GM12878 (cell line): ENCODE results near the gene ZNF3. TPM values are rescaled to one million over a fixed set of nuclear protein-coding genes. Genes with fewer than 3 reads are reported as not detected.

ENCODE experiments used
- ATAC-seq: fragments of 200-7000 bp; cut with Tn5 transposase; 3 replicates; pipeline ENCODE4 v1.9.1; 2020; ENCODE audit warnings: mild to moderate bottlenecking, moderate library complexity
- BruUV-seq: library from RNA; stranded (reverse); fragments of 400-500 nt; replicated peaks from 2 replicates; lab custom pipeline; 2021; lab: Mats Ljungman, UMichigan
- CTCF ChIA-PET: fragments of 300-600 bp; sonication (Branson Sonifier 250); formaldehyde crosslinking; extraction: SDS; loops from one replicate; lab custom pipeline; 2021; ENCODE audit warnings: inconsistent platforms; lab: Yijun Ruan, JAX
- POLR2A ChIA-PET: fragments of 350-600 bp; formaldehyde crosslinking; extraction: SDS; loops from one replicate; lab custom pipeline; 2021; ENCODE audit warnings: inconsistent platforms; lab: Charles Lee
- RAD21 ChIA-PET: fragments of 300-600 bp; sonication (Branson Sonifier 250); formaldehyde crosslinking; loops from one replicate; lab custom pipeline; 2023; ENCODE audit warnings: antibody characterized with exemption; ENCODE audit not compliant: unreplicated experiment; lab: Charles Lee
- SMC1A ChIA-PET: fragments of 300-600 bp; sonication (Branson Sonifier 250); formaldehyde crosslinking; loops from one replicate; lab custom pipeline; 2023; ENCODE audit not compliant: unreplicated experiment, uncharacterized antibody; lab: Charles Lee
- DNase-seq: peaks from one replicate; pipeline ENCODE4 v3.0.0-alpha.2; 2011; ENCODE audit warnings: low read depth, low spot score
- FAIRE-seq: peaks from 3 replicates; lab custom pipeline; 2011; peaks lifted over from hg19 to GRCh38; lab: Jason Lieb, UNC
- H2AFZ ChIP-seq: 2 replicates; pipeline ENCODE4 v1.6.0; 2011; ENCODE audit warnings: low read depth, low read length, control low read depth; ENCODE audit not compliant: control insufficient read depth
- H3K27ac ChIP-seq: 2 replicates; pipeline ENCODE4 v1.5.1; 2011; ENCODE audit warnings: control low read depth; ENCODE audit not compliant: control insufficient read depth, insufficient read depth
- H3K27me3 ChIP-seq, 2 experiments: replicated peaks in 1 of 2; 2 replicates each; pipeline versions ENCODE4 v1.6.0 to v1.6.1; 2011; ENCODE audit warnings: low read length in 1 of 2; ENCODE audit not compliant: control insufficient read depth in 2 of 2, insufficient read depth in 2 of 2
- H3K36me3 ChIP-seq, 2 experiments: 2 replicates each; pipeline ENCODE4 v1.5.1; 2011; ENCODE audit warnings: low read length in 1 of 2; ENCODE audit not compliant: control insufficient read depth in 2 of 2, insufficient read depth in 2 of 2
- H3K4me1 ChIP-seq: 2 replicates; pipeline ENCODE4 v1.6.1; 2011; ENCODE audit warnings: mild to moderate bottlenecking, low read length, moderate library complexity, mixed read lengths; ENCODE audit not compliant: control insufficient read depth, insufficient read depth
- H3K4me2 ChIP-seq: 2 replicates; pipeline ENCODE4 v1.6.0; 2011; ENCODE audit warnings: control low read depth; ENCODE audit not compliant: control insufficient read depth, insufficient read depth
- H3K4me3 ChIP-seq: fragments of 200-600 bp; sonication (generic); 2 replicates; pipeline ENCODE4 v1.5.1; 2016
- H3K79me2 ChIP-seq: 2 replicates; pipeline ENCODE4 v1.6.0; 2011; ENCODE audit warnings: low read length; ENCODE audit not compliant: control insufficient read depth, insufficient read depth
- H3K9ac ChIP-seq: 2 replicates; pipeline ENCODE4 v1.8.0; 2011; ENCODE audit warnings: low read length, control low read depth, mixed read lengths; ENCODE audit not compliant: control insufficient read depth, insufficient read depth
- H3K9me3 ChIP-seq: replicated peaks from 3 replicates; pipeline ENCODE4 v1.5.1; 2011; ENCODE audit warnings: mild to moderate bottlenecking, low read length; ENCODE audit not compliant: control insufficient read depth, insufficient read depth
- H4K20me1 ChIP-seq: 2 replicates; pipeline ENCODE4 v1.6.0; 2011; ENCODE audit not compliant: control insufficient read depth, insufficient read depth
- BHLHE40 ChIP-seq, 2 experiments: fragments of 450-650 bp in 1 of 2; IDR thresholded peaks; 2 replicates each; pipeline ENCODE4 v1.6.1; 2011 to 2017; ENCODE audit warnings: low read depth in 2 of 2, borderline replicate concordance in 1 of 2, improper control_type of control experiment in 1 of 2, low read length in 1 of 2, mild to moderate bottlenecking in 1 of 2
- MEF2A ChIP-seq: IDR thresholded peaks from 2 replicates; pipeline ENCODE4 v1.6.1; 2011; ENCODE audit warnings: low read depth, mild to moderate bottlenecking, low read length, moderate library complexity; ENCODE audit not compliant: insufficient read depth
- NFIC ChIP-seq: IDR thresholded peaks from 2 replicates; pipeline ENCODE4 v1.6.1; 2012; ENCODE audit warnings: low read depth, mild to moderate bottlenecking, inconsistent platforms, low read length, moderate library complexity
- POLR2A ChIP-seq: IDR thresholded peaks from 2 replicates; pipeline ENCODE4 v1.6.1; 2011; ENCODE audit warnings: low read depth, mild to moderate bottlenecking, low read length
- POLR2AphosphoS5 ChIP-seq: IDR thresholded peaks from 2 replicates; pipeline ENCODE4 v1.6.1; 2011; ENCODE audit warnings: mild to moderate bottlenecking, low read length, inconsistent platforms
- WGBS: methylation state at CpG from one replicate; pipeline ENCODE4 v1.1.6; 2016; ENCODE audit warnings: low lambda C conversion rate; ENCODE audit not compliant: insufficient replicate concordance, insufficient coverage; ENCODE audit errors: missing lambda C conversion rate; 5-methylcytosine and 5-hydroxymethylcytosine counted together
- in situ Hi-C: fragments of 300-500 bp; cut with MboI; formaldehyde crosslinking; loops from 9 replicates; pipeline ENCODE4 v1.14.3; 2018; ENCODE audit warnings: mixed read lengths
- intact Hi-C: fragments of 100-400 bp; cut with micrococcal nuclease; formaldehyde crosslinking; loops from one replicate; pipeline ENCODE4 v1.14.2; 2022; ENCODE audit not compliant: unreplicated experiment
- polyA plus RNA-seq, 11 experiments: library from polyadenylated mRNA; depleted of rRNA in 4 of 11; unstranded in 6 of 11; stranded (reverse) in 5 of 11; fragments of >200 nt; fragmentation: Nextera tagmentation in 4 of 11; fragmentation: Illumina TruSeq in 1 of 11; extraction: Ambion mirVana in 4 of 11; extraction: Trizol in 1 of 11; gene quantifications; 1 replicate in 1 of 11; 2 replicates in 10 of 11; pipeline versions ENCODE4 v1.2.1 to v1.2.3, GENCODE V29; 2011 to 2016; ENCODE audit warnings: inconsistent platforms in 2 of 11, missing spikeins in 2 of 11, low read depth in 1 of 11
- total RNA-seq, 4 experiments: library from RNA; depleted of rRNA in 3 of 4; stranded (reverse); fragments of >200 nt in 3 of 4; fragmentation: Illumina TruSeq in 1 of 4; extraction: Trizol in 1 of 4; gene quantifications; 2 replicates each; pipeline versions ENCODE4 v1.2.1 to v1.2.3, GENCODE V29; 2013 to 2021
- TF ChIP-seq, protein P1 (sequence below): fragments of 450-650 bp; IDR thresholded peaks from 2 replicates; pipeline ENCODE4 v1.6.1; 2014; ENCODE audit warnings: mild to moderate bottlenecking

Gene ZNF3
- total and polyA plus RNA-seq, 10 of the 15 experiments (the other 5 are each of a cell fraction or from before 2014, with no cell fraction given) = 17.2 to 37.4 (median 29.4) TPM

DNA sequence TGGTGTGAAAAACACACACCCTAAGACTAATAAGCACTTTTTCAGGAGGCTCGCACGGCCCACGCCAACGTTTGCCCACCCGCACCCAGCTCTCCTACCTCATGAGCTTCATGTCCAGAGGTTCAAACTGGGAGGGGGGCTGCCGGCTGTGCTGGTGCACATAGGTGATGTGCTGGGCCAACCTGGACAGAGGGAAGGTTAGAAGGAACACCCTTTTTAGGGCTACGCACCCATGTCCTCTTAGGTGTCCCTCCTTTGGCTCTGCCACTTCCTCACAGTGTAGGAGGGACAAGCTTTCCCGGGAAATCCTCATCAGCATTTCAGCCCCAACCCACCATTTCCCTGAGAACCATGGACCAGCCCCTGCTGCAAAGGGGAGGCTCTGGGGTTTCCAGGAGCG, 13.8 kb upstream of the ZNF3 start:
- H4K20me1 ChIP-seq = peaks cover 3% of the 10 kb centered on the region; the same call in 1 of the 2 replicates
- H3K4me1 ChIP-seq = peaks cover 10% of the 10 kb centered on the region
- H3K79me2 ChIP-seq = peaks cover 18% of the 10 kb centered on the region
- ChIA-PET SMC1A (interaction anchor here (1.6 kb wide), 1 partner anchor 37 kb away, joined by 5 read pairs; no protein-coding TSS in a partner anchor), POLR2A (no interaction called here), CTCF (interaction anchor here (0.8 to 1.5 kb wide), 2 partner anchors 10 to 76 kb away, joined by 3 read pairs; no protein-coding TSS in a partner anchor), RAD21 (no interaction called here)
- H3K27me3 ChIP-seq = no peaks in the 10 kb centered on the region
- no peak overlapping the region for H3K9ac ChIP-seq
- in situ Hi-C loops (no loop called here), intact Hi-C loops (no loop called here)
- no peak for ATAC-seq
- TF ChIP-seq NFIC (no peak), POLR2AphosphoS5 (peak; percentile 50; the same call in 1 of the 2 replicates), POLR2A (peak; percentile 41), BHLHE40 (IDR thresholded peaks at IDR 0.05; ENCODE audit: borderline replicate concordance in 1 of 2, low read depth in 2 of 2, low read length in 1 of 2) (no peak)
- TF ChIP-seq, protein P1, sequence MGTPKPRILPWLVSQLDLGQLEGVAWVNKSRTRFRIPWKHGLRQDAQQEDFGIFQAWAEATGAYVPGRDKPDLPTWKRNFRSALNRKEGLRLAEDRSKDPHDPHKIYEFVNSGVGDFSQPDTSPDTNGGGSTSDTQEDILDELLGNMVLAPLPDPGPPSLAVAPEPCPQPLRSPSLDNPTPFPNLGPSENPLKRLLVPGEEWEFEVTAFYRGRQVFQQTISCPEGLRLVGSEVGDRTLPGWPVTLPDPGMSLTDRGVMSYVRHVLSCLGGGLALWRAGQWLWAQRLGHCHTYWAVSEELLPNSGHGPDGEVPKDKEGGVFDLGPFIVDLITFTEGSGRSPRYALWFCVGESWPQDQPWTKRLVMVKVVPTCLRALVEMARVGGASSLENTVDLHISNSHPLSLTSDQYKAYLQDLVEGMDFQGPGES = no peak
- WGBS = 90% methylated on average over 9 of the region's 9 CpGs
- H3K4me2 ChIP-seq = no peak overlapping the region
- H3K9me3 ChIP-seq = no peaks in the 10 kb centered on the region
- BruUV-seq = no TSS peak
- DNase-seq = no peak
- no peak overlapping the region for H3K4me3 ChIP-seq
- H3K36me3 ChIP-seq = peaks cover 57 to 69% of the 10 kb centered on the region in 2 experiments
- no peak overlapping the region for H3K27ac ChIP-seq
- no peak overlapping the region for H2AFZ ChIP-seq
- FAIRE-seq = no peak

DNA sequence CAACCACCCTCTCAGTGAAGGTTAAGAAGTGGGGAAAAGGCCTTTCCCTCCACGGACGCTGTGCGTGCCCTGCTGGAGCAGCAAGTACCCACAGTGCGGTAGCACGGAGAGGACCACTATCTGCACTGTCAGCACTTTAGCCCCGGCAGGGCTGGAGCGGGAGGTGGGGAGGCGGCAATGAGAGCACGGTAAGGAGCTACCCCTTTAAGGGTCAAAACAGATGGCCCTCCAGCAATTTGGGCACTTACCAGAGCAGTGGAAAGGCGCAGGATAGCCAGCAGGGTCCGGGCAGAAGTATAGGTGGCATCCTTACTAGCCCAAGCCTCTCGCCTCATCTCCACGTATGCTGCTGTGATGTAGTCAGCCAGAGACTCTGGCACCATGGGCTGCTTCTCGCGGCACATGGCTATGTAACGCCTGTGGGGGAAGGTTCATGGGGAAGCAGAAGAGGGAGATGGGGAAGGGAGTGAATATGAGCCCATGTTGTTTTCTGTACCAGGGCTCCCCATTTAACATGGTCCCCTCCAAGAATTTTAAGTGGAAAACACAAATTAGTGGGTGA, 12.5 kb upstream of the ZNF3 start:
- intact Hi-C loops = no loop called here
- ChIA-PET CTCF (no interaction called here), RAD21 (no interaction called here), SMC1A (interaction anchor here (1.6 kb wide), 1 partner anchor 38 kb away, joined by 5 read pairs; no protein-coding TSS in a partner anchor), POLR2A (no interaction called here)
- in situ Hi-C loops = no loop called here
- TF ChIP-seq POLR2AphosphoS5 (peak; percentile 62; the same call in 1 of the 2 replicates), POLR2A (peak; percentile 62), MEF2A (no peak)
- Histone ChIP-seq H3K9me3 (no peaks in the 10 kb centered on the region), H3K36me3 (peaks cover 49 to 61% of the 10 kb centered on the region in 2 experiments), H3K27ac (no peak overlapping the region), H3K27me3 (no peaks in the 10 kb centered on the region), H3K9ac (no peak overlapping the region), H3K4me3 (no peak overlapping the region), H3K79me2 (peaks cover 10% of the 10 kb centered on the region), H2AFZ (no peak overlapping the region), H4K20me1 (peaks cover 3% of the 10 kb centered on the region; the same call in 1 of the 2 replicates), H3K4me2 (no peak overlapping the region), H3K4me1 (peaks cover 3% of the 10 kb centered on the region)
- ATAC-seq = no peak
- DNase-seq = no peak
- 89% methylated on average over 16 of the region's 16 CpGs for WGBS
- BruUV-seq = no TSS peak
- FAIRE-seq = no peak
